Panc1 (cell line): Measurements from ENCODE around the gene SLF2. TPM values are rescaled to one million over a fixed set of nuclear protein-coding genes. Genes with fewer than 3 reads are reported as not detected.

Experiments
- ATAC-seq: fragments of 200-7000 bp; cut with Tn5 transposase; 2 replicates; pipeline ENCODE4 v1.9.1; 2020; ENCODE audit warnings: mild to moderate bottlenecking, moderate library complexity
- BruUV-seq: library from RNA; stranded (reverse); fragments of 400-500 nt; replicated peaks from 2 replicates; lab custom pipeline; 2021; lab: Mats Ljungman, UMichigan
- CTCF ChIA-PET: fragments of 300-600 bp; sonication (Branson Sonifier 250); formaldehyde crosslinking; loops from one replicate; lab custom pipeline; 2022; ENCODE audit warnings: antibody characterized with exemption; lab: Charles Lee
- POLR2A ChIA-PET: fragments of 300-600 bp; sonication (Branson Sonifier 250); formaldehyde crosslinking; loops from one replicate; lab custom pipeline; 2022; ENCODE audit warnings: antibody characterized with exemption; lab: Charles Lee
- DNase-seq: peaks from one replicate; pipeline ENCODE4 v3.0.0-alpha.2; 2010; ENCODE audit warnings: low read depth, low spot score
- H3K27ac ChIP-seq: 2 replicates; pipeline ENCODE4 v1.5.1; 2011; ENCODE audit warnings: mild to moderate bottlenecking, low read length, inconsistent platforms
- H3K27me3 ChIP-seq: fragments of 200-500 bp; sonication (Bioruptor generic); 2 replicates; pipeline ENCODE4 v1.6.0; 2014; ENCODE audit warnings: low read length, inconsistent platforms; ENCODE audit not compliant: control insufficient read depth, insufficient read depth
- H3K36me3 ChIP-seq: fragments of 200-500 bp; sonication (Bioruptor generic); 2 replicates; pipeline ENCODE4 v1.5.1; 2014; ENCODE audit warnings: inconsistent platforms, mild to moderate bottlenecking, low read length, moderate library complexity; ENCODE audit not compliant: control insufficient read depth, insufficient read depth
- H3K4me1 ChIP-seq: 2 replicates; pipeline ENCODE4 v1.5.1; 2011; ENCODE audit warnings: inconsistent platforms, mild to moderate bottlenecking, low read length, moderate library complexity; ENCODE audit not compliant: control insufficient read depth, insufficient read depth
- H3K4me3 ChIP-seq, 2 experiments: 2 replicates each; pipeline ENCODE4 v1.5.1; 2011 to 2012; ENCODE audit warnings: low read depth in 2 of 2, low read length in 2 of 2, mild to moderate bottlenecking in 2 of 2, inconsistent platforms in 1 of 2, moderate library complexity in 1 of 2
- H3K9me3 ChIP-seq: fragments of 200-500 bp; sonication (Bioruptor generic); 2 replicates; pipeline ENCODE4 v1.5.1; 2014; ENCODE audit warnings: low read depth, mild to moderate bottlenecking, inconsistent platforms, low read length, moderate library complexity; ENCODE audit not compliant: control insufficient read depth, insufficient read depth
- POLR2AphosphoS5 ChIP-seq: IDR thresholded peaks from 2 replicates; pipeline ENCODE4 v1.6.1; 2012; ENCODE audit warnings: mild to moderate bottlenecking, low read depth, low read length, moderate library complexity
- SIN3A ChIP-seq: IDR thresholded peaks from 2 replicates; pipeline ENCODE4 v1.6.1; 2012; ENCODE audit warnings: low read depth, mild to moderate bottlenecking, low read length, moderate library complexity, borderline replicate concordance; ENCODE audit not compliant: insufficient read depth
- TCF7L2 ChIP-seq: IDR thresholded peaks from 2 replicates; pipeline ENCODE4 v1.6.1; 2011; ENCODE audit warnings: mild to moderate bottlenecking, low read depth, low read length, inconsistent platforms
- in situ Hi-C: cut with HindIII; loops from 2 replicates; pipeline ENCODE4 v1.10.0; 2016; ENCODE audit warnings: low sequenced_read_pairs, low pct_unique_long_range_greater_than_20kb
- intact Hi-C: fragments of 100-400 bp; cut with micrococcal nuclease; formaldehyde crosslinking; loops from one replicate; pipeline ENCODE4 v1.10.0; 2022; ENCODE audit not compliant: unreplicated experiment
- total RNA-seq: library from RNA; stranded (reverse); gene quantifications from one replicate; pipeline ENCODE4 v1.2.1, GENCODE V29; 2021; ENCODE audit not compliant: unreplicated experiment
- TF ChIP-seq, protein P1 (sequence below): fragments of 450-650 bp; IDR thresholded peaks from 2 replicates; pipeline ENCODE4 v1.5.1; 2017; ENCODE audit warnings: mild to moderate bottlenecking
- TF ChIP-seq, protein P2 (sequence below), 2 experiments: IDR thresholded peaks; 2 replicates each; pipeline ENCODE4 v1.6.1; 2011 to 2012; ENCODE audit warnings: low read depth in 2 of 2, control low read depth in 1 of 2, low read length in 1 of 2, mild to moderate bottlenecking in 1 of 2, moderate library complexity in 1 of 2; ENCODE audit not compliant: insufficient read depth in 1 of 2

SLF2 gene
- total RNA-seq, 1 experiment from 2014 or later = 38.8 TPM

DNA sequence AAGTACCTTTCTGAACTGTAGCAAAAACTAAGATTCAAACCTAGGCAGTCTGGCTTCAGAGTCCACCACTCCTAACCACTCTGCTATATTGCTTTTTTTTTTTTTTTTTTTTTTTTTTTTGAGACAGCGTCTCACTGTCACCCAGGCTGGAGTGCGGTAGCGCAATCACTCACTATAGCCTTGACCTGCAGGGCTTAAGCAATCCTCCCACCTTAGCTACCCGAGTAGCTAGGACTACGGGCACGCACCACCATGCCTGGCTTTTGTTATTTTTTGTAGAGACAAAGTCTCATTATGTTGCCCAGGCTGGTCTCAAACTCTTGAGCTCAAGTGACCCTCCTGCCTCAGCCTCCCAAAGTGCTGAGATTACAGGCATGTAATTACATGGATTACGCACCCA is 10.1 kb upstream of the SLF2 start:
- in situ Hi-C loops = no loop called here
- H3K9me3 ChIP-seq = no peaks in the 10 kb centered on the region

DNA sequence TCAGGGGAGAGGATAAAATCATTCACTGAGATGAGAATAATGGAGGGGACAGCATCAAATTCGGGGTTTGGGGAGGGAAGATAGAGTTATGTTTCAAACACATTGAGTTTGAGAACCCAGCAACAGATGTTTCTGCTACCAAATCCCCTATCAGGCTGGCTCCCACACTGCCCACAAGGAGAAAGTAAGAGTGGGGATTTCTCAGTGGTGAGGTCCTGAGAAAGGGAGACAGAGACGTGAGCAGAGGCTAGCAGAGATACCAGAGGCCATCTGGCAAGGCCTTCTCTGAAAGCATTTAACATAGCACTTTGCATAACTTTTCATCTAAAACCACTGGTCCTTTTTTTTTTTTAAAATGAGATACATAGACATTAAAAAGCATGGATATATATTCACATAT is 7.8 kb upstream of the SLF2 start:
- in situ Hi-C loops = no loop called here

More for the DNA sequence above, 10.1 kb upstream of the SLF2 start:
- Histone ChIP-seq H3K27me3 (no peaks in the 10 kb centered on the region; the same call in 1 of the 2 replicates), H3K36me3 (no peaks in the 10 kb centered on the region), H3K4me3 (no peak overlapping the region), H3K4me1 (no peaks in the 10 kb centered on the region), H3K27ac (no peak overlapping the region)
- intact Hi-C loops = no loop called here
- ChIA-PET CTCF (no interaction called here), POLR2A (no interaction called here)
- BruUV-seq = no TSS peak
- no peak for ATAC-seq
- DNase-seq = no peak
- TF ChIP-seq, protein P1, sequence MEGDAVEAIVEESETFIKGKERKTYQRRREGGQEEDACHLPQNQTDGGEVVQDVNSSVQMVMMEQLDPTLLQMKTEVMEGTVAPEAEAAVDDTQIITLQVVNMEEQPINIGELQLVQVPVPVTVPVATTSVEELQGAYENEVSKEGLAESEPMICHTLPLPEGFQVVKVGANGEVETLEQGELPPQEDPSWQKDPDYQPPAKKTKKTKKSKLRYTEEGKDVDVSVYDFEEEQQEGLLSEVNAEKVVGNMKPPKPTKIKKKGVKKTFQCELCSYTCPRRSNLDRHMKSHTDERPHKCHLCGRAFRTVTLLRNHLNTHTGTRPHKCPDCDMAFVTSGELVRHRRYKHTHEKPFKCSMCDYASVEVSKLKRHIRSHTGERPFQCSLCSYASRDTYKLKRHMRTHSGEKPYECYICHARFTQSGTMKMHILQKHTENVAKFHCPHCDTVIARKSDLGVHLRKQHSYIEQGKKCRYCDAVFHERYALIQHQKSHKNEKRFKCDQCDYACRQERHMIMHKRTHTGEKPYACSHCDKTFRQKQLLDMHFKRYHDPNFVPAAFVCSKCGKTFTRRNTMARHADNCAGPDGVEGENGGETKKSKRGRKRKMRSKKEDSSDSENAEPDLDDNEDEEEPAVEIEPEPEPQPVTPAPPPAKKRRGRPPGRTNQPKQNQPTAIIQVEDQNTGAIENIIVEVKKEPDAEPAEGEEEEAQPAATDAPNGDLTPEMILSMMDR = no peak
- TF ChIP-seq, protein P2, sequence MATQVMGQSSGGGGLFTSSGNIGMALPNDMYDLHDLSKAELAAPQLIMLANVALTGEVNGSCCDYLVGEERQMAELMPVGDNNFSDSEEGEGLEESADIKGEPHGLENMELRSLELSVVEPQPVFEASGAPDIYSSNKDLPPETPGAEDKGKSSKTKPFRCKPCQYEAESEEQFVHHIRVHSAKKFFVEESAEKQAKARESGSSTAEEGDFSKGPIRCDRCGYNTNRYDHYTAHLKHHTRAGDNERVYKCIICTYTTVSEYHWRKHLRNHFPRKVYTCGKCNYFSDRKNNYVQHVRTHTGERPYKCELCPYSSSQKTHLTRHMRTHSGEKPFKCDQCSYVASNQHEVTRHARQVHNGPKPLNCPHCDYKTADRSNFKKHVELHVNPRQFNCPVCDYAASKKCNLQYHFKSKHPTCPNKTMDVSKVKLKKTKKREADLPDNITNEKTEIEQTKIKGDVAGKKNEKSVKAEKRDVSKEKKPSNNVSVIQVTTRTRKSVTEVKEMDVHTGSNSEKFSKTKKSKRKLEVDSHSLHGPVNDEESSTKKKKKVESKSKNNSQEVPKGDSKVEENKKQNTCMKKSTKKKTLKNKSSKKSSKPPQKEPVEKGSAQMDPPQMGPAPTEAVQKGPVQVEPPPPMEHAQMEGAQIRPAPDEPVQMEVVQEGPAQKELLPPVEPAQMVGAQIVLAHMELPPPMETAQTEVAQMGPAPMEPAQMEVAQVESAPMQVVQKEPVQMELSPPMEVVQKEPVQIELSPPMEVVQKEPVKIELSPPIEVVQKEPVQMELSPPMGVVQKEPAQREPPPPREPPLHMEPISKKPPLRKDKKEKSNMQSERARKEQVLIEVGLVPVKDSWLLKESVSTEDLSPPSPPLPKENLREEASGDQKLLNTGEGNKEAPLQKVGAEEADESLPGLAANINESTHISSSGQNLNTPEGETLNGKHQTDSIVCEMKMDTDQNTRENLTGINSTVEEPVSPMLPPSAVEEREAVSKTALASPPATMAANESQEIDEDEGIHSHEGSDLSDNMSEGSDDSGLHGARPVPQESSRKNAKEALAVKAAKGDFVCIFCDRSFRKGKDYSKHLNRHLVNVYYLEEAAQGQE (IDR thresholded peaks at IDR 0.05; ENCODE audit: insufficient read depth in 1 of 2, low read depth in 2 of 2, low read length in 1 of 2) = no peak
- TF ChIP-seq SIN3A = no peak
- TF ChIP-seq POLR2AphosphoS5 = no peak
- TF ChIP-seq TCF7L2 = no peak

More for the DNA sequence above, 7.8 kb upstream of the SLF2 start:
- Histone ChIP-seq H3K4me1 (no peaks in the 10 kb centered on the region), H3K4me3 (no peak overlapping the region), H3K27me3 (no peaks in the 10 kb centered on the region; the same call in 1 of the 2 replicates), H3K27ac (no peak overlapping the region), H3K9me3 (no peaks in the 10 kb centered on the region), H3K36me3 (no peaks in the 10 kb centered on the region)
- BruUV-seq = no TSS peak
- CTCF ChIA-PET = interaction anchor here (0.7 kb wide), 1 partner anchor 20 kb away, joined by 4 read pairs; no protein-coding TSS in a partner anchor
- intact Hi-C loops = no loop called here
- no peak for ATAC-seq
- POLR2A ChIA-PET = no interaction called here
- TF ChIP-seq, protein P1 = no peak
- TF ChIP-seq, protein P2 (IDR thresholded peaks at IDR 0.05; ENCODE audit: insufficient read depth in 1 of 2, low read depth in 2 of 2, low read length in 1 of 2) = no peak
- no peak for TF ChIP-seq POLR2AphosphoS5
- TF ChIP-seq SIN3A = no peak
- TF ChIP-seq TCF7L2 = no peak
- no peak for DNase-seq
